Renal pelvis (tissue), 4 donors: ENCODE data around the gene GDF7. TPM values are rescaled to one million over a fixed set of nuclear protein-coding genes. Genes with fewer than 3 reads are reported as not detected.

Experiments
- DNase-seq: peaks from one replicate; pipeline ENCODE4 v3.0.0-alpha.2; 2013
- polyA plus RNA-seq, 3 donors: library from polyadenylated mRNA; unstranded; fragments of 120-200 nt; gene quantifications; one replicate each; pipeline ENCODE4 v1.2.1, GENCODE V29; 2013; ENCODE audit not compliant: insufficient read length in 3 of 3

GDF7 gene
- polyA plus RNA-seq, 3 donors, result 2.7 to 4.7 (median 4.1) TPM

DNA sequence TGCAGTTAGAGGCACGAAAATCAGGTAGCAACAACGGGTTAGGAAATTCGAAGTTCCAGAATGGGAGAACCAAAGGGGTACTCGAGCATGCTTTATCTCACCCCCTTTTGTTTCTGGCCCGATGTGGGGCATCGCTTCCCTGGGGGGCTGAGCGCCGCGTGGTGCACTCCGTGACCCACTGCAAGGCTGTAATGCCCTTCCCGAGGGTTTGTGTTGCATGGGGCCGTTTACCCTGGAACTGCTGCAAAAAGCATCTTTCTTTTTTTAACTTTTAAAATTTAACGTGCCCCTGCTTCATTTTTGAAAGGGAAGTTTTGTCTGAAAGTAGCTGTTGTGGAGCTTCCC lies 4.8 kb downstream of the GDF7 start:
- no peak for DNase-seq

GRCh38 chr2:20672201-20672951 lies 5.4 kb downstream of the GDF7 start:
- no peak for DNase-seq

GRCh38 chr2:20673686-20674308 lies 6.9 kb downstream of the GDF7 start:
- no peak for DNase-seq

DNA sequence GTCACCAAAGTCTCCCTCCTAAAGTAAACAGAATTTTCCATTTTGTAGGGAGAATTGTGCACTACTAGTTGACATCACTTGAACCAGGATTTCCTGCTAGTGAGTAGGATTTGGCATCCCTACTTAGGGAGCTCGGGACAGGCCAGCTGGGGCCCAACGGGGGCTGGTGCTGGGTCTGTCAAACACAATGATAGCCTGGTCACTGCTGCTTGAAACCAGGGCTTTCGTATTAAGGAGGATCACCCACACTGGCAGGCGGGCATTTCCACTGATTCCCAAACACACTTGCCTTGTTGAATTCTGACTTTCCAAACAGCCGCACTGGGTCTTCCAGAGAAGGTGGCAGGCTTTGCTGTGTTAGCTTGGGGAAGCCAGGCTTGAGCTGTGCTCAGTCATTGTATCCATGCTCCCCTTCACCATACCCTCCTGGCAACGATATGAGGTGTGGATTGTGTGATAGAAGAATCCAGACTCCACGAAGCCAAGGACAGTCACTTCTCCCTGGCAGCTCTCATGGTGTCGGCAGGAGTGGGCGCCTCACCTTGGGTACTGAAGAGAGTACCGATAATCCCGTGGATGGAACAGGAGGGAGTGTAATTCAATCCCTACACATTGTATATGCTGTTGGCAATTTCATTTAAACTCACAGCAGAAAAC lies 7.5 kb downstream of the GDF7 start:
- DNase-seq, result no peak

GRCh38 chr2:20674974-20675679 lies 8.2 kb downstream of the GDF7 start:
- DNase-seq, result no peak

- DNase-seq, result no peak
Measured at GRCh38 chr2:20675701-20676352, 8.9 kb downstream of the GDF7 start.

DNA sequence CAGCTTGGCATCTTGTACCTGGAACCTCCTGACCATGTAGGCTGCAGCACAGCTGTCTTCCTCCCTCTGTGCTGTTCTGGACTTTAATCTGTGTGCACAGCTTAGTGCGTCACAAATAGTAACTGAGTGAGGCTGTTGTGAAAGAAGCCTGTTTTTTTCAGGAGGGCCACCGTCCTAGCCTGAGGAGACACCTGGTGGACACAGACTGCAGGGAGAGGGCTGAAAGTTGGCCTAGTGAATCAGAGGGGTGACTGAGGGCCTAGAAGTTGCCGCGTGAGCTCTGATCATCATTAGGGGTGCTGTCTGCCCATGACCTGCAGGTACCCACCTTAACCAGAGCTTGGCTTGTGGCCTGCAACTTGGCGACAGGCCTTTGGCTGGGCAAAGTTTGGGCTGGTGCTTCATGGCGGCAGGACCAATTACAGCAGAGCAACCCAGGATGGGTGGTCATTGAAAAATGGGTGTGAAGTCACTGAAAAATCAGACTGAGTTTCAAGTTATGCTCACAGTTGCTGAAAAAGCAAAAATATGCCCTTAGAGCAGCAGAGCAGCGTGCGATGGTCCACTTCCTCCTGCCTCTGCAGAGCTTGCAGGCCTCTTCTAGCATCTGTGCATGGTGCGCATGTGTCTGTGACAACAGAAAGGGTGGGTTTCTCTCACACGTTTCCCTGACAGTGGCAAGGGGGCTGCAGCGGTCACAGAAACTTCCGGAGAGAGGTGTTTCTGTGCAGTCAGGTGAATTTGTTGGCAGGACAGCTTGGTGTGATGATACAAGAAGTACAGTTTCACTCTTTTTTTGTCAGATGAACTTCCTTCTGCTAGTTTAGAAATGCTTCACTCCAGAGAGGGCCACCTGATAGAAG lies 9.6 kb downstream of the GDF7 start:
- no peak for DNase-seq

DNA sequence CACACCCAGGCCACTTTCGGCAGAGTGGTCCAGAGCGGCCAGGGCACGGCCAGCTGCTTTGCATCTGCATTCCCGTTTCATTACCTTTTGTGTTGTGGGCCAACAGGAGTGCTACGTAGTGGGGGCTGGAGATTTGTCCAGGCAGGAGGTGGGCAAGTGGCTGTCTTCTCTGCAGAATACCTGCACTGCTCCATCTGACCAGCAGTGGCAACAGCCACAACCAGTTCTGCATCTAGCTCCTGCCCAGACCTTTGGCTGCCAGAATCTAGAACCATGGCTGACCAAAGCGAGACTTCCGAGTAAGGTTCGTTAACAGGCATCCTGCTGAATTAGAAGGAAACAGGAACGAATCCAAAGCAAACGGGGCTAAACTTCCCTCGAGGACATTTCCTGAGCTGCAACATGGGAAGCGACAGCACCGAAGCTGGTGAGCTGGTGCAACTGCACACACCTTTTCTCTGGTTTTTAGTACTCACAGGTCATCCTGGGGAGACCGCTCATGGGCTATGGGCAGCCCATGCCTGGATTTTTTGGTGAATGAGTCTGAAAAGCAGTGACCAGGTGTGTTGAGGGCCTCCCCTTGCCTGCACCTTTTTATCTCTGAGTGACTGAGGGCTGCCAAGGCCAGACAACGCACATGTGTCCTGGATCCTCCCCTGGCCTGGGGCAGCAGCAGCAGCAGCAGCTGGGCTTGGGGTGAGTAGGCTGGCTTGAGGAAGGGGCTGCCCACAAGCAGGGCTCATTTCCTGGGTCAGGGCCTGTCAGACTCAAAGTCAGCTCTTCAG lies 10.5 kb downstream of the GDF7 start:
- no peak for DNase-seq

- DNase-seq, result no peak
Measured at GRCh38 chr2:20678086-20678395, 11.1 kb downstream of the GDF7 start.

DNA sequence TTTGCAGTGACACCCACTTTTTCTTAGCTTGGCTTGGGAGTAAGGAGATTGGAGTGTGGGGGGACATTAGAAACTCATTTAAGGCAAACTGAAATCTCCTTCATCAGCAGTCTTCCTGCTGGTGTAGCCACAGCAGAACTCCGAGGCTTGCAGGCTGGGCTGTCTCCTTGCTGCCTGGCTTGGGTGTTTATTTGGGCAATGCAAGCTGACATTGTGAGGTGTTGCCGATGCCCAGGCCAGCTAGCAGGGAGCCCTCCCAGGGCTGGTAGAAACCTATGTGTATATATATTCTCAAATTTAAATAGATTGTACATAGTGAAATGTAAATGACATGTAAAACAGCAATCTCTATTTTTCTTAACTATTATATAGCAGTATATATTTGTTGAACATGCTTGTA lies 11.8 kb downstream of the GDF7 start:
- no peak for DNase-seq

DNA sequence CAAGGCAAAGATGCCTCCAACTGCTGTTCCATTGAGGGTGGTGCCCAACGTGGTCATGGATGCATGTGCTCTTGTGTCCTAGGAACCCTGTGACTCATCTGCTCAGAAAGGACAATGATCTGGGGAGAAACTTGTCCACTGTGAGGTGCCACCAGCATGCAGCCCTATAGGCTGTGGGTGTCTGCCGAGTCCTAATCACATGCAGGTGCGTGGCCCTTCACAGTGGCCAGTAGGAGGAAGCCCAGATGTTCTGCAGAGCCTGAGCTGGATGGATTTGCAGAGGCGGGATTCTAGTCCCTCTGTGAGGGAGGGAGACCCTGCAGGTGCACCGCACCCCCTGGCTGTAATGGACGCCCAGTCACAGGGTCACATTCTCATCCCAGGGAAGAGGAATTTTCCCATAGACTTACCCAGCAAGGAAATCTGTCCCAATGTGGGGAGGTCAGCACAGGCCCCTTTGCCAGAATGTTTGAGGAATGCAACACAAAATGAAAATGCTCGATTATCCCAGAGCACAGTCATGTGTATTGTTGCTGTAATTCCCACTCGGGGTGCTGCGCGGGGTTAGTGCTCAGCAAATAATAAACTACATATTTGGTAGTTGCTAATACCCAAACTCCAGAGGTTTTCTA lies 13.9 kb downstream of the GDF7 start:
- no peak for DNase-seq

DNA sequence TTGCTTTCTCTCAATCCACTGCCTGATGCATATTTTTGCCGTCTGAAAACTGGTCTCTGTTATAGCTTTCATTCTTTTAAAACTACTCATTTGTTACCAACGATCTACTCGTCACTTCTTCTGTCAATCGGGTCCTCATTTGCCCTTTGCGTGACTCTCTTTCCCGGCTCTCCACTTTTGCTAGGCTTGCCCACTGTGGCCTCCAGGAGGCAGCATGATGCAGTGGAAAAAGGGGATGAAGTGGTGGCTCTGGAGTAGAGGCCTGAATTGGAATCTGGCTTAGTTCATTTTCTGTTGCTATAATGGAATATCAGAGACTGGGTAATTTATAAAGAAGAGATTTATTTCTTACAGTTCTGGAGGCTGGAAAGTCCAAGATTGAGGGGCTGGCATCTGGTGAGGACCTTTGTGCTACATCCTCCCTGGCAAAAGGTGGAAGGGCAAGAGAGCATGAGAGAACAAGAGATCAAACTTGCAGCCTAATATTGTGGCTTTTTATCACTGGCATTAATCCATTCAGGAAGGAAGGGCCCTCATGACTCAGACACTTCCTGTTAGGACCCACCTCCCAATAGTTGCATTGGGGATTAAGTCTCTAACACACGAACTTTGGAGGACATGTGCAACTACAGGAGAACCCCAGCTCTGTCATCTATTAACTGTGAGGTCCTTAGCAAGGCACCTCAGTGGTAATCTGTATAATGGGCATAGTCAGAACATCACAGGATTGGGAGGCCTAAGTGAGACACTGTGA lies 15.4 kb downstream of the GDF7 start:
- DNase-seq, result no peak

DNA sequence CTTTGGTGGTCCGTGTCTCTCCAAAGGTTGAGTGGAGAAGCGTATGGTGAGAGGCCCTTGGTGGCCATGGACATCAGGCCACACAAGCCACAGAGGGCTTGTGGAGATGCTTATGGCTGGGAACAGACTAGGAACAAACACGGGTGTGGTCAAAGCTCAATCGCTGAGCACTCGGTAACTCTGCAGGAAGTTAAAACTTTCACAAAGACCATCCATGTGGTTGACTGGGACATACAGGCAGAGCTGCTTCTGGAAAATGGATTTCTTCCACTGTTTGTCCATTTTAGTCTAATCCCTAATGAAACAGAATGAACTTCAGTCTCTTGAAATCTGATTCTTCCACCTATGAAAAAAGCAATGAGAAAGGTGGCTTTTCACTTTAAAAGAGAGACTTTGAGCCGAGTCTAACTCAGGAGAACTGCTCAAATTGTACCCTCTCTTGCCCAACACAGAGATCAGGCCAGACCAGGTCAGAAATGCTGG lies 17.7 kb downstream of the GDF7 start:
- DNase-seq, result no peak

- DNase-seq, result no peak
Measured at GRCh38 chr2:20687260-20687832, 20.4 kb downstream of the GDF7 start.

DNA sequence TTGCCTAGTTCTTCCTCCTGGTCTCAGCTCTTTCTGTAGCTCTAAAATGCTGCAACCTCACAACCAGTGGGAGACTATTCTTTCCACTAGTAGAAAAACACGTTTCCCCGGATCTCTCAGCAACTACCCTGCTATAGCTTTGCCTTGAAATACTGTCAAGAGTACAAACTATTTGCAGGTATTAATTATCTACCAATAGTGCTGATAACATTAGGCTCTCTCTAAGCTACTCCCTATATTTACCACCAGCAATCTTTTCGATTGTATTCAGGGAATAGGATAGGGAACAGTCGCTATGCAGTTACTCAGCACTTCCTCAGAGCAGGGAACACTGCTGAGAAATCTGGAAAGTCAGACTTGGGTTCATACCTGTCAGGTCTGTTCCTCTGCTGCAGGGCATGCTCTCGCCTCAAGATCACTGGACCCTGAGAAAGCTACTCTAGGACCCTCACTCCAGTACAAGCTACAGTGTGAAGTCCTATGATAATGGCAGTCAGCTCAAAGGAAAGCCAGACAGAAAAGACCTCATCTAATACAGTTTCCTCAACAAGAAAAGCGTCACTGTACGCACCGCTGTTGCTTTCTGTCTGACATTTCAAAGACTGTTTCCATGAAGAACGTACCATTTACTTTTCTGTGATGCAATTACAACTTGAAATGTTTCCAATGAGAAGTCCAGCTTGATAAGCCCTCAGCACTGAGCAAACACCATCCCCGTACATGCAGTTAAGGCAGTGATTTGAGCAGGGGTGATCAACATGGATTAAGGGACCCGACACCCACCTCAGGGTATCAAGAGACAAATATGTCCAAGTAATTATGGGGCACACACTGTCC lies 22.7 kb downstream of the GDF7 start:
- no peak for DNase-seq

GRCh38 chr2:20691076-20691734 lies 24.3 kb downstream of the GDF7 start:
- no peak for DNase-seq

GRCh38 chr2:20692081-20692480 lies 25.1 kb downstream of the GDF7 start:
- DNase-seq, result no peak
